NCI-H2171 (cell line): Measurements from ENCODE around the gene HACD4.

Experiments used
- DNase-seq: peaks from one replicate; lab custom pipeline; 2025; lab: John Stamatoyannopoulos, UW

The HACD4 gene, protein sequence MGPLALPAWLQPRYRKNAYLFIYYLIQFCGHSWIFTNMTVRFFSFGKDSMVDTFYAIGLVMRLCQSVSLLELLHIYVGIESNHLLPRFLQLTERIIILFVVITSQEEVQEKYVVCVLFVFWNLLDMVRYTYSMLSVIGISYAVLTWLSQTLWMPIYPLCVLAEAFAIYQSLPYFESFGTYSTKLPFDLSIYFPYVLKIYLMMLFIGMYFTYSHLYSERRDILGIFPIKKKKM

GRCh38 chr9:21031091-21031807 is at the start of gene HACD4:
Gene HACD4 (minus strand): TSS chr9:21031640. CDS start chr9:21031590, 50 bp downstream.
- no peak for DNase-seq

- no peak for DNase-seq
Measured at GRCh38 chr9:21080793-21081192, 49.4 kb upstream of the HACD4 start.

- no peak for DNase-seq
Measured at GRCh38 chr9:21078702-21079101, 47.3 kb upstream of the HACD4 start.

- DNase-seq: no peak
Measured at GRCh38 chr9:21077781-21078180, 46.3 kb upstream of the HACD4 start, which contains the start of gene IFNB1. Gene IFNB1 (minus strand): TSS chr9:21077942. CDS start chr9:21077869, 73 bp downstream.

GRCh38 chr9:21075484-21075883 is 44.0 kb upstream of the HACD4 start:
- DNase-seq: no peak

DNA sequence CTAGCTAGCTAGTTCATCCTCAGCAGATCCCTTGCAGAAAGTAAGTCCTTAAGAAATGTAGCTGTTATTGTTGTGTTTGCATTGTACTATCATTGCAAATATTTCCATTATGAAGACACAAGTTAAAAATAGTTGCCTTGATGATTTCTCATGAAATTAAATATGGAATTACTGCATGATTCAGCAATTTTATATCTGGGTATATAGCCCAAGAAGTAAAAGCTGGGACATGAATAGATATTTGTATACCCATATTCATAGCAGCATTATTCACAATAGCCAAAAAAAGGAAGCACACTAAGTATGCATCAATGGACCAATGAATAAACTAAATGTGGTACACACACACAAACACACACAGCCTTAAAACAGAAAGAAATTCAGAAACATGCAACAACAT is 39.5 kb upstream of the HACD4 start:
- no peak for DNase-seq

DNA sequence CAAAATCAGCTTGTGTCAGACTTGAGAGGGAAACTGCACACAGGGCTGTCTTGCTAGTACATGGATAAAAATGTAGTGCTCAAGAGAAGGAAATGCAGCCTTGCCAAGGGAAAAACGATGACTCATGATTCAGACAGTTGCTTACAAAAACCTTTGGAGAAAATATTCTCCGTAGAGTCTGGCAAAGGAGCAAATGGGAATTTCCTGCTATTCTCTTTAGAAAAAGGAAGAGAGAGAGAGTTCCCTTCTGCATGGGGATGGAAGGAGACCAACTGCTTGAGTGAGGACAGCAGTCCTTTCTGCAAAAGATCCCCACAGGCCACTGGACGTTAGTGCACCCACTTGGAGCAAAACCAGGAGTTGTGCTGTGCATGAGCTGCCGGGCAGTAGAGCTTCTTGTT is 38.7 kb upstream of the HACD4 start:
- DNase-seq: no peak

GRCh38 chr9:21060919-21061561 is 29.6 kb upstream of the HACD4 start:
- no peak for DNase-seq

DNA sequence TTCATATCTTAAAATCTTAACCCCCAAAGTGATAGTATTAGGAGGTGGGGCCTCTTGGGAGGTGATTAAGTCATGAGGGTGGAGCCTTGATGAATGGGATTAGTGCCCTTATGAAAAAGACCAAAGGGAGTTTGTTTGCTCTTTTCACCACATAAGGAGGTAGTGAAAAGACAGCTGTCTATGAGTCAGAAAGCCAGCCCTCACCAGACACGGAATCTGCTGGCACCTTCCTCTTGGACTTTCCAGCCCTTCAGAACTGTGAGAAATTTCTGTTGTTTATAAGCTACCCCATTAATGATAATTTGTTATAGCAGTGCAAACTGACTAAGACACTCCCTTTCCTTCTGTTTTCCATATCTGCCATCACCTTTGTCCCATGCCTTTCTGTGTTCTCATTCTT is 25.5 kb upstream of the HACD4 start:
- no peak for DNase-seq

DNA sequence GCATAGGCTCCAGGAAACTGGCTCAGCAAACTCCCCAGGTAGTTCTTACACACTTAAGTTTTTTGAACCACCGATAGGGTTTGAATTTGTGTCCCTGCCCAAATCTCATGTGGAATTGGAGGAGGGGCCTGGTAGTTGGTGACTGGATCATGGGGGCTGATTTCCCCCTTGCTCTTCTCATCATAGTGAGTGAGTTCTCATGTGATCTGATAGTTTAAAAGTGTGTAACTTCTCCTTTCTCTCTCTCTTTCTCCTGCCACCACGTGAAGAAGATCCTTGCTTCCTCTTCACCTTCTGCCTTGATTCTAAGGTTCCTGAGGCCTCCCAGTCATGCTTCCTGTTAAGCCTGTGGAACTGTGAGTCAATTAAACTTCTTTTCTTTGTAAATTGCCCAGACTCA is 22.4 kb upstream of the HACD4 start:
- DNase-seq: no peak

DNA sequence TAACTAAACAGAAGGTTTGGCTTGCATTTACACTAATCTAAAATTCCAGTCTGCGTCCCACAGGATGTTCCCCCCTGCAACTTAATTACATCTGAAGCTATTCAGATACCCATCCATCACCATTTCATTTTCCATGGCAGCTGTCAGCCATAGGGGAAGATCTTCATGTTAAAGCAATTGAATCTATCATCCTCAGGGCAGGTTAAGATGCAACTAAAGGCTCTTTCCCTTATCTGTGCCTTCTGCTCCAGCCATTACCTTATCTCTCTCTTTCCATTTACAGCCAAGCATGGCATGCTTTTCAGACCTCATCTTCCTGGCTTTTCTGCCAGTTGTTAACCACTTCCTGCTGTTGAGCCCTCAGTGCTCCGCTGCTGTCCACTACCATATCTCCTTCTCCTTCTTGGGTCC is 15.8 kb upstream of the HACD4 start:
- DNase-seq: no peak

GRCh38 chr9:21043841-21044240 is 12.4 kb upstream of the HACD4 start:
- DNase-seq: no peak

DNA sequence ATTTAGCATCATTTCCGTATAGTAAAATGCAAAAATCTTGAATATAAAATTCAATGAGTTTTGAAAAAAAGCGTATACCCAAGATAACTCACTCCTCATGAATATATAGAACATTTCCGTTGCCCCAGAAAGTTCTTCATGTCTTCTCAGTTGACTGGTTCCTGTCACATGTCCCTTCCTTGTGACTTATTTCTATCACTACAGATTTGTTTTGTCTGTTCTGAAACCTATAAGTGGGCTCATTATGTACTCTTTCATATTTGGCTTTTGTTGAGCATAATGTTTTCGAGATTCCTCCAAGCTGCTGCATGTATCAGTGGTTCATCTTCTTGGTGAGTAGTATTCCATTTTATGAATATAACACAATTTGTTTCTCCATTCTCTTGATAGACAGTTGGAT is 11.0 kb upstream of the HACD4 start:
- DNase-seq: no peak

- no peak for DNase-seq
Measured at GRCh38 chr9:21039302-21039701, 7.9 kb upstream of the HACD4 start.

- no peak for DNase-seq
Measured at GRCh38 chr9:21037278-21037677, 5.8 kb upstream of the HACD4 start.

DNA sequence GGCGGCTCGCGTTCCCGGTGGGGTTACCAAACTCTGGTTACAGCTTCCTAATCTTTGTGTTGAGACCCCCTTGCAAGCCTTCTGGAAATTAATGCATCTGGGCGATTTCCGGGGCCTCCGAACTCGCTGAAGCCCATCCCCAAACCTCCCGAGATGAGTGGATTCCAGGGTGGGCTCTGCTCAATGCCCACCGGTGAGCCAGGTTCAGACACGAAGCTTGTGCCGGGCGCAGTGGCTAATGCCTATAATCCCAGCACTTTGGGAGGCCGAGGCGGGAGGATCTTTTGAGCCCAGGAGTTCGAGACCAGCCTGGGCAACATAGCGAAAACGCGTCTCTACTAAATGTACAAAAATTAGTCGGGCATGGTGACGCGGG is 356 bp upstream of the HACD4 start:
- DNase-seq: no peak

GRCh38 chr9:21030389-21031035 is 928 bp downstream of the HACD4 start:
- no peak for DNase-seq

GRCh38 chr9:21029661-21030060 is 1.8 kb downstream of the HACD4 start:
- no peak for DNase-seq

GRCh38 chr9:21028466-21028865 is 3.0 kb downstream of the HACD4 start:
- no peak for DNase-seq

DNA sequence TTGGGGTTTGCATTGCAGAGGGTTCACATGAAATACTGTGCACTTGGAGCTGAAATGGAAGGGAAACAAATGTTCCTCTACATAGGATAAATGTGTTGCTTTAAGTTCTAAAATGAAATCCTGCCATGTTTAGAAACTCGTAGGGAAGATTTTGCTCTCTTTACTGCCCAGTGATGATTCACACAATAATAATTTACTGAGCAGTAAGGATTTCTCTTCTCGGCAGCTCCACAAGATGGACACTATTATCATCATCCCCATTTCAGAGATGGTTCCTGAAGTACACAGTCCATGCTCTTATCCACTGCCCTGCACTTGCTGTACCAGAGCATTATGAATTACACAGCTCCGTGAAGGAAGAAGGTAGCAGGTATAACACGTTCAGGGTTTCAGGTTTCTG is 4.1 kb downstream of the HACD4 start:
- DNase-seq: no peak

DNA sequence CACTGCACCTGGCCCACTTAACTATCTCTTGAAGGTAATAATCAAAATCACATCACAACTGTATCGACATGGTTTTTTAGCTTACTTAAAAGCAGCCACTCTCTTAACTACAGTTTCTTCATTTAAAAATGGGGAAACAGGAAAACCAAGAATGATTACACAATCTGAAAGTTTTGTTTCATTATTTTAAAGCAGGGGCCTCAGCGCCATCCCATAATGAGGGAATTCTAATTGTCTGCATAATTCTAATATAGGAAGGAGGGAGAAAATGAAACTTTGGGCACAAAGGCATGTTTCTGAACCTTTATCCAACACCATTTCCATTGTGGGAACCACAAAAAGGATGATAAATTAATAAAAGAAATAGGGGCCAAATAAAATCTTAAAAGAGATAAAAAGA is 7.6 kb downstream of the HACD4 start:
- no peak for DNase-seq

DNA sequence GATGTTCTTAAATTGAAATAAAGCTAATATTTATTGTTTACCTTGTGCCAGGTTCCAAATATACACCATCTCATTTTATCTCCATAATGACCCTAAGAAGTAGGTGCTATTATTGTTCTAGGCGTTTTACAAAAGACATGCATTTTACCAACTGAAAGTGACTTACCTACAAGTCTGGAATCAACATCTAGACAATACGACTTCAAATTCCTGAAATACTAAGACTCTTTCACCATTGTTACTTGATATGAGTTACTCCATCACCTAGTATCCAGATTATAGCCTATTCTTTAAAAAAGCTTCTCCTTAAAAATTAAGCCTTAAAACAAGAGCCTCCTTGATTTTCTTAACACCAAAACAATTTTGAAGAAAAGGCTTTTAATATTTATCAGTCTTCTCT is 13.3 kb downstream of the HACD4 start:
- DNase-seq: no peak
